AG09309 (cell line): Measurements from ENCODE around the gene ARHGAP22.

Experiments
- DNase-seq: peaks from one replicate; pipeline ENCODE4 v3.0.0-alpha.2; 2010; ENCODE audit warnings: low read depth
- H3K4me3 ChIP-seq: 2 replicates; pipeline ENCODE4 v1.5.1; 2011; ENCODE audit warnings: mild to moderate bottlenecking, low read depth, low read length, moderate library complexity; ENCODE audit not compliant: control insufficient read depth
- CTCF ChIP-seq: IDR thresholded peaks from 2 replicates; pipeline ENCODE4 v1.5.1; 2011; ENCODE audit warnings: mild to moderate bottlenecking, low read depth, low read length, inconsistent platforms; ENCODE audit not compliant: insufficient read depth, control insufficient read depth; ENCODE audit errors: missing control alignments

ARHGAP22 gene

GRCh38 chr10:48414778-48415177, 190.1 kb downstream of the ARHGAP22 start:
- H3K4me3 ChIP-seq: no peak overlapping the region
- no peak for TF ChIP-seq CTCF
- DNase-seq: peak; percentile 23

GRCh38 chr10:48414160-48414559, 190.7 kb downstream of the ARHGAP22 start:
- DNase-seq: no peak
- H3K4me3 ChIP-seq: no peak overlapping the region
- no peak for TF ChIP-seq CTCF

GRCh38 chr10:48412933-48413332, 191.9 kb downstream of the ARHGAP22 start:
- TF ChIP-seq CTCF: no peak
- no peak for DNase-seq
- H3K4me3 ChIP-seq: no peak overlapping the region

DNA sequence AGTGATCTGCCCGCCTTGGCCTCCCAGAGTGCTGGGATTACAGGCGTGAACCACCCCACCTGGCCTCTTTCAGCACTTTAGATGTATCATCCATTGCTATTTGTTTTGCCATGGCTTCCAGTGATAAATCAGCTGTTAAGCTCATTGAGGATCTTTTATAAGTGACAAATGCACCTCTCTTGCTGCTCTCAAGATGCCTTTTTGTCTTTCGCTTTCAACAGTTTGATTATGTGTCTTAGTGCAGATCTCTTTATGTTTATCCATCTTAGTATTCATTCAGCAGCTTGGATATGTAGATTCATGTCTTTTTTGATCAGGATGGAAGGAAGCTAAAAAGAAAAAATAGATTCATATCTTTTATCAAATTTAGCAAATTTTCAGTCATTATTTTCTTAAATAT, 192.8 kb downstream of the ARHGAP22 start:
- TF ChIP-seq CTCF: no peak
- DNase-seq: no peak
- no peak overlapping the region for H3K4me3 ChIP-seq

DNA sequence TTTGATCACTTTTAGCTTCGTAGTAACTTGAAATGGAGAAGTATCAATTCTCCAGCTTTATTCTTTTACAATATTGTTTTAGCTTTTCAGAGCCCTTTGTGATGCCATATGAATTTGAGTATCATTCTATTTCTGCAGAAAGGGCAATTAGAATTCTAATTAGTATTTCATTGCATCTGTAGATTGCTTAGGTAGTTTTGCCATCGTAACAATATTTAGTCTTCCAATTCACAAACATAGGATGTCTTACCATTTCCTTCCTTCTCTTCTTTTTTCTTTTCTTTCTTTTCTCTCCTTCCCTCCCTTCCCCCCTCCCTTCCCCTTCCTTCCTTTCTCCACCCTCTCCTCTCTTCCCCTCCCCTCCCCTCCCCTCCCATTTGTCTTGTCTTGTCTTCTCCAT, 193.4 kb downstream of the ARHGAP22 start:
- no peak for DNase-seq
- no peak for TF ChIP-seq CTCF
- H3K4me3 ChIP-seq: no peak overlapping the region

DNA sequence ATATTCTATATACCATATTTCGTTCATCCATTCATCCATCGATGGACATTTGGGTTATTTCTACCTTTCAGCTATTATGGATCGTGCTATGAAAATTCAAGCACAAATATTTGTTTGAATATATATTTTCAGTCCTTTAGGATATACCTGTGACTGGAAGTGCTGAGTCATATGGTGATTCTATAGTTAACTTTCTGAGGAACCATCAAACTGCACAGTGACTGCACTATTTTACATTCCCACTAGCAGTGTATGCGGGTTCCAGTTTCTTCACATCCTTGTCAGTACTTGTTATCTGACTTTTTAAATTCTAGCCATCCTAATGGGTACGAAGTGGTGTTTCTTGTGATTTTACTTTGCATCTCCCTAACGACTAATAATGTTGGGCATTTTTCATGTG, 194.4 kb downstream of the ARHGAP22 start:
- H3K4me3 ChIP-seq: no peak overlapping the region
- TF ChIP-seq CTCF: no peak
- no peak for DNase-seq

DNA sequence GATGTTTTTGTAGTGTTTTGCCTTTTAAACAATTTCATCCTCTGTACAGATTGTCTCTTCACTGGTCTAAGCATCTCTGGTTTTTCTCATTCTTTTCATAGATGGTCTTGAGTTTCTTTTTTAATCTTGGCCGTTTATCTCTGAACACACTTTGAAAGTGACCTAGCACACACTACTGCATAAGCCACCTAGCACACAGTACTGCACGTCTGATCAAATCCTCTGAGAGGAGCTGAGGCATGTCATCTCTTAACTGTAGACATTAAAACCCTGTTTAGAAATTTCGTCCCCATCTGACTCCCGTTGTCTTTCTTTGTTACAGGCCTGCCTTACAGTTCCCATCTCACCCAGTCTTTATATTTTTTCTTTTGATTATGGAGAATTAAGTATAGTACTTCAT, 198.2 kb downstream of the ARHGAP22 start:
- no peak for TF ChIP-seq CTCF
- DNase-seq: no peak
- no peak overlapping the region for H3K4me3 ChIP-seq
